Mammary epithelial cell (primary cell): ENCODE results near the gene PKD1.

ENCODE experiments used
- CTCF ChIP-seq, 2 donors: IDR thresholded peaks in 1 of 2; conservative IDR thresholded peaks in 1 of 2; 2 replicates each; pipeline ENCODE4 v1.5.1; 2011 to 2012; ENCODE audit warnings: inconsistent platforms in 2 of 2, low read length in 2 of 2, mild to moderate bottlenecking in 2 of 2, control low read depth in 1 of 2, low read depth in 1 of 2; ENCODE audit not compliant: insufficient read depth in 1 of 2; ENCODE audit errors: extremely low read depth in 1 of 2
- EZH2 ChIP-seq: IDR thresholded peaks from 2 replicates; pipeline ENCODE4 v1.6.1; 2012; ENCODE audit warnings: low read length, inconsistent platforms, borderline replicate concordance

DNA sequence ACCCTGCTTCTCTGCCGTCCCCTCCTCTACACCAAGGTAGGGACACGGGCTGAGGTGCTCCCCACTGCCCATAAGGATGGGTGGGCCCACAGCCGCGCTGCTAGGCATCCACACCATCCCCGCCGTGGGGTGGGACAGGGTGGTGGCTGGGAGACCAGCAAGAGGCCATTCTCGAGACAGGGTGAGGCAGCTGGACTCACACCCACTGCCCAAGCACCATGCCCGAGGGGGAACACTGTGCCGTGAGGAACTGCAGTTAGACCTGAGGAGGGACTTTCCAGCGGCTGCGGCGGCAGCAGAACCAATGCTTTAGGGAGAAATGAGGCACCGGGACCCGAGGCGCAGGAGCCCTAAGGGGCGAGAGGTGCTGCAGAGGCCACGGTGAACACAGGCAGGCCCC, 13.3 kb downstream of the PKD1 start:
- no peak for TF ChIP-seq CTCF (conservative IDR thresholded peaks at IDR 0.05 in 1 of 2, IDR thresholded peaks at IDR 0.05 in 1 of 2; ENCODE audit: extremely low read depth in 1 of 2, insufficient read depth in 1 of 2, low read depth in 1 of 2, low read length in 2 of 2)
- no peak for TF ChIP-seq EZH2
